T-helper 1 cell treated with Interleukin-12 subunit alpha and Interleukin-12 subunit beta and Interleukin-4 antibody, amounts not matched to agents 30 μg/mL and 1 μg/mL, for 36 hours (primary cell): ENCODE data around the gene CACNA2D3.

ENCODE experiments used
- H3K27ac Mint-ChIP-seq: one replicate; pipeline ENCODE4 v1.8.0; 2021; ENCODE audit warnings: mild to moderate bottlenecking, mixed read lengths
- H3K27me3 Mint-ChIP-seq: one replicate; pipeline ENCODE4 v1.8.0; 2021; ENCODE audit warnings: low read depth, mixed read lengths
- H3K36me3 Mint-ChIP-seq: one replicate; pipeline ENCODE4 v1.8.0; 2021; ENCODE audit warnings: low read depth, mixed read lengths
- H3K4me1 Mint-ChIP-seq: one replicate; pipeline ENCODE4 v1.8.0; 2021; ENCODE audit warnings: low read depth, mixed read lengths
- H3K4me3 Mint-ChIP-seq: one replicate; pipeline ENCODE4 v1.8.0; 2021; ENCODE audit warnings: mild to moderate bottlenecking, moderate library complexity, mixed read lengths
- H3K9me3 Mint-ChIP-seq: one replicate; pipeline ENCODE4 v1.8.0; 2021; ENCODE audit warnings: mixed read lengths

CACNA2D3 gene

DNA sequence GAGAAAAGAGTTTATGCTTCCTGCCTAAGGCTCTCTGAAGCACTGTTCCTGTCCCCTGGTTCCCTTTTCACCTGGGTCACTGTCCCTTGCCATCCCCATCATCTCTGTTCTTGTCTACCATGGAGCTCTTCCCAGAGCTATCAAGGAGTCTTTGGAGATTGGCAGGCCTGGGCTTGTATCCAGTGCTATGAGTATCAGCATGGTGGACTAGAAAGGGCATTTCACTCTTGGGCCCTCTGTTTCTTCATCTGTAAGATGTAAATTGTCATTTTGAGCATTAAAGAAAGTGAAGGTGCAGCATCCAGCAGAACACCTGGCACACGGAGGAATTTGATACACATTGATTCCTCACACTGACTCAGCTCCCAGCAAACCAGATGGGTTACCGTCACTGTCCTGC, 388.2 kb downstream of the CACNA2D3 start:
- Mint-ChIP-seq H3K27me3 (no peaks in the 10 kb centered on the region), H3K9me3 (no peaks in the 10 kb centered on the region), H3K27ac (no peak overlapping the region), H3K4me3 (no peak overlapping the region), H3K4me1 (no peaks in the 10 kb centered on the region), H3K36me3 (no peaks in the 10 kb centered on the region)

DNA sequence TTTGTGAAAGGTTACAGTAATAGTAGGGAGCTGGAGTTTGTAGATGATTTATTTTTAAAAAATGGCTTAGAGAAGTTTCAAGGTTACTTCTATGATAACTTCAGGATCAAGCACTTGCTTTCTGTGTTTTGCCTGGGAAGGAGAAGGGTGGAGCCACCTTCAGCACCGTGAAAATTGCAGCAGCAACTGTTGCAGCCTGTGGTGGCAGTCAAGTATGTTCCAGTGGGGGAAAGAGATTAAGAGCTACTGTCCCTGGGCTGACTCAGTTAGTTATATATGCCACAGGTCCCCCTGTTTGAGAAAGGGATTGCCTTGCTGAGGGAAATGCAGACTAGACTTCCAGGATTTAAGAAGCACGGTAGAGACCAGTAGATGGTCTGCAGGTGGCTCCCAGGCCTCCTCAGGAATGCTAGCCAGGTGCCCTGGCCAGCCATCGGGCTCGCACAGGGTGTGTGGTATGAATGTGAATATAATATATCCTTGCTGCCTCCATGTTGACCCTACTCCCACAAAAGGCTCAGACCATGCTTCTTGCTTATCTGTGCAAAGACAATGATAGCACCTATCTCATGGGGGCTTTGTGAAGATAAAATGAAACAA, 389.5 kb downstream of the CACNA2D3 start:
- Mint-ChIP-seq H3K27me3 (no peaks in the 10 kb centered on the region), H3K27ac (no peak overlapping the region), H3K4me3 (no peak overlapping the region), H3K9me3 (no peaks in the 10 kb centered on the region), H3K4me1 (no peaks in the 10 kb centered on the region), H3K36me3 (no peaks in the 10 kb centered on the region)

DNA sequence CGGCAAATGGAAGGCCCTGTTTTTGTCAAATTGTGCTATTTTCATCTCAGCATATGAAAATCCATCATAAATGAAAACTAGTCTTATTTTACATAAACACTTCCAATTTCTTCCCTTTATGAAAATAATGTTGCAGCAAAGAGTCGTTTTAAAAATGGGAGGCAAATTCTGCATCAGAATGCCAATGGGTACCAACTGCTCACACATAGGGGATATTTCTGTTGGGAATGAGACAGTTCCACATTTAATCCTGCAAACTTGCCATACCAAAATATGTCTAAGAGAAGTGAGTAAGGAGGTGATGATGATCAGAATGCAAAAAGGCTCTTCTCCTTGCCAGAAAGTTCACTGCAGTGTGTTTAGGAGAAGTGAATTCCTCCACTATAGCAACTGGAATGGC, 391.7 kb downstream of the CACNA2D3 start:
- no peaks in the 10 kb centered on the region for H3K9me3 Mint-ChIP-seq
- H3K4me1 Mint-ChIP-seq: no peaks in the 10 kb centered on the region
- no peak overlapping the region for H3K4me3 Mint-ChIP-seq
- H3K27me3 Mint-ChIP-seq: no peaks in the 10 kb centered on the region
- H3K27ac Mint-ChIP-seq: no peak overlapping the region
- H3K36me3 Mint-ChIP-seq: no peaks in the 10 kb centered on the region

DNA sequence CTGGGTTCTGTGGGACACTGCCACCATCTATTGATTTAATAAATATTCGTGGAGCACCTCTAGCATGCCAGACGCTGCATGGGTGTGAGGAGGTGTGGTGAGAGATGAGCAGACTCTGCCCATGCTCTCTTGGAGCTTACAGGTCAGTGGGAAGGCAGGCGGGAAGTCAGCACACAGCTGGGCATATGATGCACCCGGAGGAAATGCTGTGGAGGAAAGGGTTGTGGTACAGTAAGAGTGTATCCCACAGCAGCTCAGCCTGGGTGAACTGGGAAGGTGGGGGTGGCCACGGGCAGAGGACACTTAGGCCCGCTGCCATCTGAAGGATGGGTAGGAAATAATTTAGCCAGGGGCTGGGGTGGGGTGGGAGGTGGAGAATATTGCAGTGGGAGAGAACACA, 392.1 kb downstream of the CACNA2D3 start:
- Mint-ChIP-seq H3K36me3 (no peaks in the 10 kb centered on the region), H3K4me3 (no peak overlapping the region), H3K27me3 (no peaks in the 10 kb centered on the region), H3K27ac (no peak overlapping the region), H3K4me1 (no peaks in the 10 kb centered on the region), H3K9me3 (no peaks in the 10 kb centered on the region)

DNA sequence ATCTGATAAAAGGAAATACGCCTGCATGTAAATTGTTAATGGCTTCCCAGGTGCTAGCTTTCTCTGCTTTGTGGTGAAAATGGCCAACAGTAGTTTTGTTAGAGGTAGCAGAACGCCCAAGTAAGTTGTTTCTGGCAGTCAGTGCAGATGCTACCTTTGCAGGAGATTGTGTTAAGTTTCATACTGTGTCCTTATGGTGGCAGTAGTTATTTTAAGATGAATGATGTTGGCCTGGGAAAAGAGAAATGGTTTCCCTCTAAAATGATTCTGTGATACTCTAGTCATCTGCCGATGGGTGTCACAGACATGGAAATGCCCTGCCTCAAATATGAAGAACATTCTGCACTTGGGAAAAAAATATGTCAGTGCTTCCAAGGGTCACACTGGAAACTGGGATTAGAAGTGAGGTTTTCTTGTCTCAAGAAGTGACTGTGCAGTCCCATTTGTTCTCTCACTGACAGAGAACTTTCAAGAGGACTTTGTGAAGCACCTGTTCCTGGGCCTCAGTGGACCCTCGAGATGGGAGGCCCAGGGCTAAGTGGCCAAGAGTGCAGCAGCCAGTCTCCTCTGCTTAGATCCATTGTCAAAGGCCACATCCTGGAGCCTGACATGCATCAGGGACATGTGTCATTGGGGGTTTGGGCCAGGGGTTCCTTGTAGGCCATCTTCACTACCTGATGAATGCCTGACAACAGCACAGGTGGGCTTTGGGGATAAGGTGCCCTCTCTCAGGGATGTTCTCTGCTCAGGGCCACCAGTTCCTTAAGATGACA, 393.3 kb downstream of the CACNA2D3 start:
- Mint-ChIP-seq H3K27ac (no peak overlapping the region), H3K27me3 (no peaks in the 10 kb centered on the region), H3K9me3 (no peaks in the 10 kb centered on the region), H3K36me3 (no peaks in the 10 kb centered on the region), H3K4me1 (no peaks in the 10 kb centered on the region), H3K4me3 (no peak overlapping the region)

DNA sequence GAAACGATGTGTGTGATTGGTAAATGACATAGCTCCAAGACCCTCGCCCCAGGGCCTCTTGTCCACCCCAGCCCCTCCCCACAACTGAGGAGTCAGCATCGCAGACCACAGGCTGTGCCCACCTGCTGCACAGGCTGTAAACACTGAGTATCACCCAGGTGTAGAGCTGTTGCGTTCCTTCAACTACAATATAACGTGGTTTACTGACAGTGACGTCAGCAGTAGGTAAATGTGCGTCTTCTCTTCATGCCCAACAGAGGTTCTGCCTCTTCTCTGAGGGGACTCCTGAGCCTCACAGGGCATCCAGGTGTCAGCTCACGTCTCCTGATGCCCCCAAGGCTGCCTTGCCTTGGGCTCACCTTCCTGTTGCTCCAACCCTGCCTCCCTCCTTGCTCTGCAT, 395.1 kb downstream of the CACNA2D3 start:
- H3K4me1 Mint-ChIP-seq: no peaks in the 10 kb centered on the region
- H3K27ac Mint-ChIP-seq: no peak overlapping the region
- no peaks in the 10 kb centered on the region for H3K36me3 Mint-ChIP-seq
- no peak overlapping the region for H3K4me3 Mint-ChIP-seq
- H3K9me3 Mint-ChIP-seq: no peaks in the 10 kb centered on the region
- no peaks in the 10 kb centered on the region for H3K27me3 Mint-ChIP-seq

DNA sequence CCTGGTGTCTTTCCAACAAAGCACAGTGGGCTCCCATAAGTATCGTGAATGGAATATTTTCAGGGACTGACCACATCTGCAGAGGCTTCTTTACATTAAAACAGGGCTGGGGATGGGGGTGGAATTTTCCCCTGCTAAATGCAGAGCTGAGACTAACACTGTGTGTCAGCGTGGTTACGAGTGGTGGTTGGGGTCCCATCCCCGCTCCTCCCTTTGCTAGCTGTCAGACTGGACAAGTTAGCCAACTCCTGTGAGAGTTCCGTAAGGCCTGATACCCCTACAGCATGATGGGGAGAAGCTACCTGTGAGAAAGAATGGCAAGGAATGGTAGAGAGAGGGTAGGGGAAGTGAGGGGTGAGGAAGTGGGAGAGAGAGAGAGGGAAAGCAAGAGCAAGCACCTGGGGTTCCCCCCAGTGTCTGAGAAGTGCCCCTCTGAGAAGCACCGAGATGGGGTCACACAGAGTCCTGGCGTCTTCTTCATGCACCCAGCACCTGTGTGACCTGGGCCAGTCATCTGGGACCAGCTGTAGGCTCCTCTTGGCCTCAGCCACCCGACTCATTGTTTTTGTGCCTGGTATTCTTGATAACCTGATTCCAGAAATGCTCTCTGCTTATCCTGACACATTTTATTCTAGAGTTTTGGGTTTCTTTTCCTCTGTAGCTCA, 395.8 kb downstream of the CACNA2D3 start:
- no peak overlapping the region for H3K4me3 Mint-ChIP-seq
- H3K27ac Mint-ChIP-seq: no peak overlapping the region
- H3K4me1 Mint-ChIP-seq: no peaks in the 10 kb centered on the region
- H3K27me3 Mint-ChIP-seq: no peaks in the 10 kb centered on the region
- no peaks in the 10 kb centered on the region for H3K36me3 Mint-ChIP-seq
- H3K9me3 Mint-ChIP-seq: peaks cover under 1% of the 10 kb centered on the region

DNA sequence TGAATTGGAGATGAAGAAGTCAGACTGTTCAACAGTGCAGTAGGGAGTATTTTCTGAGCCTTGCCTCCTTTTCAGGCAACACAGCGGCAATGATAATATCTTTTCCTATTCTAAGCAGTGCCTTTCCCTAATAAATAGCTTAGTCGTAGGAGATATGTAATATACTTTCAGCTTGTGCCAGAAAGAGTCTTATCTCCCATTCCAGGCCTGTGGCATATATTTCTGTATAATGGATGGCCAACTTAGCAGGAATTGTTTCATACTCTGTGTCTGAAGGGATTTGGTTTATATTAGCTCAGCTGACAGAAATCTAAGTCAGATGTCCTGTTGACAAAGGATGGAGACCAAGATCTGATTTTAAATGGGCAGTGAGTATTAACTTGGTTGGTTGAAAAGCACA, 397.1 kb downstream of the CACNA2D3 start:
- H3K27ac Mint-ChIP-seq: no peak overlapping the region
- H3K36me3 Mint-ChIP-seq: no peaks in the 10 kb centered on the region
- H3K9me3 Mint-ChIP-seq: peaks cover 4% of the 10 kb centered on the region
- H3K4me1 Mint-ChIP-seq: no peaks in the 10 kb centered on the region
- no peak overlapping the region for H3K4me3 Mint-ChIP-seq
- H3K27me3 Mint-ChIP-seq: no peaks in the 10 kb centered on the region

DNA sequence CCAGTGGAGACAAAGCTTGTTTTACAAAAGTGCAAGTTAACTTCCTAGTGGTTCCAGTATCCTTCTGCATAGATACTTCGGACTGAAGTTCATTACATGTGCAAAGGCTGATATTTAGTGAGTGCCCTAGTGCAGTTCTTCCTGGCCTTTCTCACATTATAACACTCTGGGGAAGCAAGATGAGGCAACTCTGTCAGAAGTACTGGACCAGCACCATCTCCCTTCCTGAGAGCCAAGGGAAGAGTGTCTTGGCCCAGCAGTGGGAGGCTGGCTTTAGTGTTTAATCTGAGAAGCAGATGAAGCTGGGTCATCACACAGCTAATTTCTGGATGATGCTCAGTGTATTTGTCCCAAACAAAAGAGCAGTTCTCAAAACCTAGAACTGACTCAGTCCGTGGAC, 397.7 kb downstream of the CACNA2D3 start:
- no peak overlapping the region for H3K4me3 Mint-ChIP-seq
- H3K27ac Mint-ChIP-seq: no peak overlapping the region
- H3K27me3 Mint-ChIP-seq: no peaks in the 10 kb centered on the region

DNA sequence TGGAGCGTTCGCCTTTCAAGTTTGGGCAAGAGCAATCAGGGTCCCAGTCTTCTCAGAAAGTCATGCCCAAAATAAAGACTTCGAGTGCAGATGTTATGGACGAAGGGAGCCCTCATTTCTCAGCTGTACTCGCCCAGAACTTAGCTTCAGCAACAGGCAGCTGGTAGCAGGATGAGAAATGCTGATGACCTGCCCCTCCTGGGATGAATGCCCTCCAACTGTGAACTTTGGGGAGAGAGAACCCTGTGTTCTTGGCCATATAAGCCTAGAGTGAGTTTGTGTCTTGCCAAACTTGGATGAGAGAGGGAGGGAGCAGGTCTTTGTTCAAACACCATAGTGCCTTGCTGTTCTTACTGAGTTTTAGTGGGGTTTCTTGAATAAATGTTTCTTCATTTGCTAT, 405.2 kb downstream of the CACNA2D3 start:
- H3K4me3 Mint-ChIP-seq: no peak overlapping the region
- H3K27me3 Mint-ChIP-seq: no peaks in the 10 kb centered on the region
- H3K36me3 Mint-ChIP-seq: no peaks in the 10 kb centered on the region
- peaks cover 4% of the 10 kb centered on the region for H3K9me3 Mint-ChIP-seq
- no peak overlapping the region for H3K27ac Mint-ChIP-seq
- H3K4me1 Mint-ChIP-seq: no peaks in the 10 kb centered on the region

More for the DNA sequence above, 397.7 kb downstream of the CACNA2D3 start:
- Mint-ChIP-seq H3K9me3 (peaks cover 4% of the 10 kb centered on the region), H3K36me3 (no peaks in the 10 kb centered on the region), H3K4me1 (no peaks in the 10 kb centered on the region)

DNA sequence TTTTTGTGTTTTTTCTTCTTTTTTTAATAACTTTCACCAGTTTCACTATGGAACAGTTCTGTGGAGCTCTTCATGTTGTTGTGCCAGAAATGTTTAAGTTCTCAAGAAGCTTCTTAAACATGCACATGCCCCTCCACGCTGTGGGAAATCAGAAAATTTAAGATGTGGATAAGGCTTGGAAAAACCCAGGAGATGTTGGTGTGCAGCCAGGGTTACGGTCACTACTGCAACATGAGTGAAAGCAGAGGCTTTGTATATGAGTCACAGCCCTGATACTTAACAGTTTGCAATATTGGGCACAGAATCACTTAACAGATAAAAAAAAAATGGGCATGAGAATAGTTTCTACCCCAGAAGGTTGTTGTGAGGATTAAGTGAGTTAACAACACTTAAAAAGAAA, 405.6 kb downstream of the CACNA2D3 start:
- Mint-ChIP-seq H3K27me3 (no peaks in the 10 kb centered on the region), H3K9me3 (peaks cover 4% of the 10 kb centered on the region), H3K36me3 (no peaks in the 10 kb centered on the region), H3K4me1 (no peaks in the 10 kb centered on the region), H3K27ac (no peak overlapping the region), H3K4me3 (no peak overlapping the region)

DNA sequence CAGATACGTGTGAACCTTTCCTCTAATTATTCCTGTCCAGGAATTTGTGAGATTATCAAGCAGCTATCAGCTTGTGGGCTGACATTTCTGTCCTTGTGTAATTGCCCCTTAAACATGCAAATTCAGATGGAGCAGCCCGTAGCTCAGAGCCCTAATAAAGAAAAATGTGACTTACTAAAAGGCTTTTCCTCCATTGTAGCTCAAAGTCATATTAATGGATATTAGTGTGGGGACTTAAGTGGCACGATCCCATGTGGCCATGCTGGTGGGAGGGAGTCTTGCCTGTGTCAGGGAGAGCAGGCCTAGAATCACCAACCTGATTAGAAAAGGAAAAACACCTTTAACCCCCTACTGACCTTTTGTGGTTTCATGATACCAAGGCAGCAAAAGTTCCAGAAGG, 406.3 kb downstream of the CACNA2D3 start:
- no peaks in the 10 kb centered on the region for H3K9me3 Mint-ChIP-seq
- H3K4me3 Mint-ChIP-seq: no peak overlapping the region
- H3K27ac Mint-ChIP-seq: no peak overlapping the region
- H3K4me1 Mint-ChIP-seq: no peaks in the 10 kb centered on the region
- no peaks in the 10 kb centered on the region for H3K27me3 Mint-ChIP-seq
- no peaks in the 10 kb centered on the region for H3K36me3 Mint-ChIP-seq

DNA sequence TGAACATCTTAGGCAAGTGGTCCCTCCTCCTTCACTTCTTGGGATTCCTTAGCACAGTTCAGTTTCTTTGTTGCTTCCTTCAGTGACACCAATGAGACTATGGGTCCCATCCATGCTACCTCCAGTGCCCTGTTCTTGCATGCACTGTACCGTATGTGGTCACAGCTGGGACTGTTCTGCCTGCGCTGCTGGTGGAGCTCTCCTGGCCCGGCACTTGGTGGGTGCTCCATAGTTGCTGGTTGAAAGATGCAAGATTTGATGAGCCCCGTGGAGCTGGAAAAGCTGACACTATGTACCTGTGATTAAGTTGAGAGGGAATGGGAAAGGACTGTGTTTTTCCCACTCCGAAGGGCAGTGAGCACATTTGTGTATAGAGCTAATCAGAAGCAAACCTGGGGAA, 407.7 kb downstream of the CACNA2D3 start:
- Mint-ChIP-seq H3K4me1 (no peaks in the 10 kb centered on the region), H3K9me3 (no peaks in the 10 kb centered on the region), H3K27ac (no peak overlapping the region), H3K4me3 (no peak overlapping the region), H3K36me3 (no peaks in the 10 kb centered on the region), H3K27me3 (no peaks in the 10 kb centered on the region)

DNA sequence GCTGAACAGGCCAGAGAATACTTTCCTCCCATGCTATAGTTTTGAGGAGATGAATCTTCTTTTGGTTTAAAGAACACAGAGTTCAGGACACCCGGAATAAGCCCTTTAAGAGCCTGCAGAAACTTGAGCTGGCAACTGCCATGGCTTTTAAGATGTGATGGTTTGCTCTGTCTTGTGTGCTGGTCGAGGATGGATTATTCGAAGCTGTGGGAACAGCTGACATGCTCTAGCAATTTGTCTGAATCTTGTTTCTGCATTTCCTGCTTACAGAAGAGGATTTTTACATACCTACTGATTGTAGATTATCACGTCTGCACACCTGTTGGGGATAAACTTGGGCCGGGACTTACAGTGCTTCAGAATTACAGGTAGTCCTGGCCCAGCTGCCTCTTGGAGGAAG, 408.6 kb downstream of the CACNA2D3 start:
- Mint-ChIP-seq H3K9me3 (no peaks in the 10 kb centered on the region), H3K4me3 (no peak overlapping the region)

DNA sequence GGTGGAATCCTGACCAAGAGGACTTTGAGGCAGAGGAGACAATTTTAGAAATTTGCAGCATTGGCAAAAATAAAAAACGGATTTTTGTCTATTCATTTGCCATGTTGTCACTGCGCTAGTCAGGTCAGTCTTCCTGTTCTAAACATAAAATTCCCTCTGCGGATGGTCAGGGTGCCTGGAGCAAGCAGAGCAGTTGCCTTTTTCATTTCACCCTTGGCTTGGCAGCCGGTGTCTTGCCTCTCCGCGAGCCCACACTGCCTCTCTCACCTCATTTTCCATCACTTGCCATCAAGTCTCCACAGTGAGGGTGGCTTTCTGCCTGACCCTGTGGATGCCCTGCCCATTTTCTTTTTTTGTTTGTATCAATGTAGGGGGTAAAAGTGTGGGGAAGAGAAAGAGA, 409.4 kb downstream of the CACNA2D3 start:
- H3K27ac Mint-ChIP-seq: no peak overlapping the region
- H3K4me3 Mint-ChIP-seq: no peak overlapping the region
- no peaks in the 10 kb centered on the region for H3K36me3 Mint-ChIP-seq
- no peaks in the 10 kb centered on the region for H3K27me3 Mint-ChIP-seq
- no peaks in the 10 kb centered on the region for H3K4me1 Mint-ChIP-seq
- H3K9me3 Mint-ChIP-seq: no peaks in the 10 kb centered on the region

More for the DNA sequence above, 408.6 kb downstream of the CACNA2D3 start:
- H3K36me3 Mint-ChIP-seq: no peaks in the 10 kb centered on the region
- no peaks in the 10 kb centered on the region for H3K4me1 Mint-ChIP-seq
- no peak overlapping the region for H3K27ac Mint-ChIP-seq
- no peaks in the 10 kb centered on the region for H3K27me3 Mint-ChIP-seq
